Nephron progenitor cell (in vitro differentiated cells): ENCODE results near the gene HOXB3.
A peak's percentile ranks its signal among the peaks of the same experiment; 100 is the strongest.
"Not testable (repeated sequence)": the region's sequence is repeated elsewhere in the genome, so short reads cannot be mapped to it uniquely, and the experiment has no call there.

Experiments
- DNase-seq: peaks from one replicate; pipeline ENCODE4 v3.0.0; 2021
- H3K27ac Mint-ChIP-seq: 2 replicates; pipeline ENCODE4 v1.8.0; 2021; ENCODE audit warnings: mild to moderate bottlenecking, moderate library complexity, mixed read lengths
- H3K27me3 Mint-ChIP-seq: 2 replicates; pipeline ENCODE4 v1.8.0; 2021; ENCODE audit warnings: mild to moderate bottlenecking, low read depth, mixed read lengths; ENCODE audit not compliant: poor library complexity
- H3K36me3 Mint-ChIP-seq: 2 replicates; pipeline ENCODE4 v1.8.0; 2021; ENCODE audit warnings: low read depth, mixed read lengths
- H3K4me1 Mint-ChIP-seq: 2 replicates; pipeline ENCODE4 v1.8.0; 2021; ENCODE audit warnings: mixed read lengths
- H3K4me3 Mint-ChIP-seq: 2 replicates; pipeline ENCODE4 v1.8.0; 2021; ENCODE audit warnings: mild to moderate bottlenecking, moderate library complexity, mixed read lengths
- H3K9me3 Mint-ChIP-seq: 2 replicates; pipeline ENCODE4 v1.8.0; 2021; ENCODE audit warnings: mild to moderate bottlenecking, moderate library complexity, mixed read lengths
- CTCF ChIP-seq: fragments of 200-600 bp; sonication (generic); IDR thresholded peaks from 2 replicates; pipeline ENCODE4 v1.5.0; 2021; ENCODE audit warnings: antibody characterized with exemption

The HOXB3 gene

GRCh38 chr17:48513666-48514455 is 76.2 kb downstream of the HOXB3 start:
- no peak for DNase-seq
- Mint-ChIP-seq H3K4me3 (no peak overlapping the region), H3K36me3 (peaks cover 3% of the 10 kb centered on the region), H3K27ac (peak overlapping the region; percentile 66), H3K4me1 (peaks cover 39% of the 10 kb centered on the region), H3K27me3 (peaks cover 11% of the 10 kb centered on the region), H3K9me3 (peaks cover 3% of the 10 kb centered on the region)
- TF ChIP-seq CTCF = no peak

GRCh38 chr17:48513097-48513496 is 76.9 kb downstream of the HOXB3 start:
- Mint-ChIP-seq H3K4me1 (peaks cover 39% of the 10 kb centered on the region), H3K4me3 (no peak overlapping the region), H3K36me3 (peaks cover 3% of the 10 kb centered on the region), H3K27ac (no peak overlapping the region), H3K27me3 (peaks cover 11% of the 10 kb centered on the region), H3K9me3 (peaks cover 3% of the 10 kb centered on the region)
- no peak for DNase-seq
- TF ChIP-seq CTCF = no peak

GRCh38 chr17:48510761-48511604 is 79.1 kb downstream of the HOXB3 start:
- no peak for TF ChIP-seq CTCF
- no peak for DNase-seq
- Mint-ChIP-seq H3K36me3 (peaks cover 3% of the 10 kb centered on the region), H3K9me3 (peaks cover 3% of the 10 kb centered on the region), H3K27ac (no peak overlapping the region), H3K4me3 (no peak overlapping the region), H3K4me1 (peaks cover 38% of the 10 kb centered on the region), H3K27me3 (peaks cover 11% of the 10 kb centered on the region)

- peaks cover 3% of the 10 kb centered on the region for H3K9me3 Mint-ChIP-seq
- H3K27me3 Mint-ChIP-seq = peaks cover 11% of the 10 kb centered on the region
- H3K27ac Mint-ChIP-seq = no peak overlapping the region
- peaks cover 37% of the 10 kb centered on the region for H3K4me1 Mint-ChIP-seq
- TF ChIP-seq CTCF = no peak
- H3K36me3 Mint-ChIP-seq = peaks cover 3% of the 10 kb centered on the region
- no peak for DNase-seq
- no peak overlapping the region for H3K4me3 Mint-ChIP-seq
These were observed 79.7 kb downstream of the HOXB3 start for GRCh38 chr17:48510381-48510760.

GRCh38 chr17:48509708-48510107 is 80.3 kb downstream of the HOXB3 start:
- H3K27me3 Mint-ChIP-seq = peaks cover 11% of the 10 kb centered on the region
- peaks cover 37% of the 10 kb centered on the region for H3K4me1 Mint-ChIP-seq
- not testable (repeated sequence) for H3K36me3 Mint-ChIP-seq, DNase-seq, H3K9me3 Mint-ChIP-seq, H3K27ac Mint-ChIP-seq, H3K4me3 Mint-ChIP-seq

- no peaks in the 10 kb centered on the region for H3K36me3 Mint-ChIP-seq
- TF ChIP-seq CTCF = no peak
- H3K4me3 Mint-ChIP-seq = no peak overlapping the region
- H3K27ac Mint-ChIP-seq = no peak overlapping the region
- peaks cover 53% of the 10 kb centered on the region for H3K4me1 Mint-ChIP-seq
- no peaks in the 10 kb centered on the region for H3K27me3 Mint-ChIP-seq
- DNase-seq = no peak
- no peaks in the 10 kb centered on the region for H3K9me3 Mint-ChIP-seq
These were observed 83.8 kb downstream of the HOXB3 start for GRCh38 chr17:48506246-48506645.
